Keratinocyte (primary cell): ENCODE results near the gene RAP1GAP2. TPM values are rescaled to one million over a fixed set of nuclear protein-coding genes. Genes with fewer than 3 reads are reported as not detected.

ENCODE experiments used
- DNase-seq: peaks from one replicate; pipeline ENCODE4 v3.0.0-alpha.2; 2011; ENCODE audit warnings: low read depth, missing footprints, low spot score
- FAIRE-seq: peaks from 2 replicates; lab custom pipeline; 2011; peaks lifted over from hg19 to GRCh38; lab: Jason Lieb, UNC
- H2AFZ ChIP-seq: 2 replicates; pipeline ENCODE4 v1.6.0; 2012; ENCODE audit warnings: low read length, control low read depth, inconsistent platforms; ENCODE audit not compliant: control insufficient read depth
- H3K27ac ChIP-seq: 2 replicates; pipeline ENCODE4 v1.5.1; 2011; ENCODE audit warnings: low read length; ENCODE audit not compliant: control insufficient read depth, insufficient read depth
- H3K27me3 ChIP-seq: 3 replicates; pipeline ENCODE4 v1.6.0; 2011; ENCODE audit warnings: low read length; ENCODE audit not compliant: control insufficient read depth, insufficient read depth; ENCODE audit errors: extremely low read depth
- H3K36me3 ChIP-seq, 2 experiments: 2 replicates in 1 of 2; 3 replicates in 1 of 2; pipeline ENCODE4 v1.5.1; 2011; ENCODE audit warnings: low read length in 2 of 2, mild to moderate bottlenecking in 1 of 2; ENCODE audit not compliant: control insufficient read depth in 2 of 2, insufficient read depth in 2 of 2; ENCODE audit errors: extremely low read depth in 1 of 2
- H3K4me1 ChIP-seq: 3 replicates; pipeline ENCODE4 v1.5.1; 2011; ENCODE audit warnings: low read length; ENCODE audit not compliant: control insufficient read depth, insufficient read depth; ENCODE audit errors: extremely low read depth
- H3K4me2 ChIP-seq: 3 replicates; pipeline ENCODE4 v1.6.0; 2011; ENCODE audit warnings: low read depth, low read length; ENCODE audit not compliant: control insufficient read depth, insufficient read depth; ENCODE audit errors: extremely low read depth
- H3K4me3 ChIP-seq, 3 experiments: fragments of 200-600 bp in 1 of 3; sonication (generic) in 1 of 3; 2 replicates in 2 of 3; 3 replicates in 1 of 3; pipeline ENCODE4 v1.5.1; 2011 to 2016; ENCODE audit warnings: low read length in 3 of 3, mild to moderate bottlenecking in 3 of 3, control low read depth in 2 of 3, inconsistent platforms in 1 of 3, low read depth in 1 of 3, mixed read lengths in 1 of 3, mixed run types in 1 of 3, moderate library complexity in 1 of 3; ENCODE audit not compliant: control insufficient read depth in 2 of 3, insufficient read depth in 2 of 3; ENCODE audit errors: extremely low read depth in 1 of 3
- H3K79me2 ChIP-seq: 2 replicates; pipeline ENCODE4 v1.6.0; 2012; ENCODE audit warnings: low read length; ENCODE audit not compliant: control insufficient read depth, insufficient read depth
- H3K9ac ChIP-seq: 3 replicates; pipeline ENCODE4 v1.6.0; 2011; ENCODE audit warnings: low read length; ENCODE audit not compliant: control insufficient read depth, insufficient read depth; ENCODE audit errors: extremely low read depth
- H3K9me1 ChIP-seq: 3 replicates; pipeline ENCODE4 v1.6.0; 2011; ENCODE audit warnings: low read length; ENCODE audit not compliant: control insufficient read depth, insufficient read depth; ENCODE audit errors: extremely low read depth
- H3K9me3 ChIP-seq: 2 replicates; pipeline ENCODE4 v1.5.1; 2012; ENCODE audit warnings: low read depth, low read length; ENCODE audit not compliant: control insufficient read depth
- H4K20me1 ChIP-seq: 3 replicates; pipeline ENCODE4 v1.6.0; 2011; ENCODE audit warnings: low read length; ENCODE audit not compliant: control insufficient read depth, insufficient read depth; ENCODE audit errors: extremely low read depth
- CTCF ChIP-seq, 3 experiments: IDR thresholded peaks in 1 of 3; conservative IDR thresholded peaks in 1 of 3; optimal IDR thresholded peaks in 1 of 3; 2 replicates in 2 of 3; 3 replicates in 1 of 3; pipeline versions ENCODE3 to v1.5.1; 2011; ENCODE audit warnings: low read length in 3 of 3, mild to moderate bottlenecking in 3 of 3, moderate library complexity in 2 of 3, control low read depth in 1 of 3, inconsistent platforms in 1 of 3; ENCODE audit not compliant: insufficient read depth in 2 of 3; ENCODE audit errors: extremely low read depth in 1 of 3
- EZH2 ChIP-seq: IDR thresholded peaks from one replicate; pipeline ENCODE4 v1.6.1; 2012; ENCODE audit warnings: inconsistent platforms, mild to moderate bottlenecking, low read length, moderate library complexity
- dilution Hi-C: fragments of 300-500 bp; cut with MboI; formaldehyde crosslinking; loops from one replicate; pipeline ENCODE4 v1.7.0; 2020; ENCODE audit warnings: low sequenced_read_pairs; ENCODE audit not compliant: extremely low pct_ligation_motif_present
- polyA plus RNA-seq, 5 experiments: library from polyadenylated mRNA; depleted of rRNA in 3 of 5; stranded (reverse) in 3 of 5; stranded (forward) in 1 of 5; unstranded in 1 of 5; fragments of >200 nt; gene quantifications; 1 replicate in 1 of 5; 2 replicates in 3 of 5; 3 replicates in 1 of 5; pipeline versions ENCODE4 v1.2.1 to v1.2.3, GENCODE V29; 2011 to 2012; ENCODE audit warnings: missing spikeins in 2 of 5, low read depth in 1 of 5, low replicate concordance in 1 of 5

The RAP1GAP2 gene
- polyA plus RNA-seq, 1 donor (not counting 4 experiments of a cell fraction or from before 2014, with no cell fraction given): 13.6 TPM

- Histone ChIP-seq H2AFZ (no peak overlapping the region), H3K36me3 (peaks cover 8% of the 10 kb centered on the region in 2 experiments), H4K20me1 (no peaks in the 10 kb centered on the region), H3K9me1 (peaks cover 5% of the 10 kb centered on the region), H3K79me2 (no peaks in the 10 kb centered on the region), H3K27ac (no peak overlapping the region), H3K4me1 (peaks cover 36% of the 10 kb centered on the region), H3K27me3 (no peaks in the 10 kb centered on the region), H3K9ac (no peak overlapping the region), H3K4me2 (no peak overlapping the region), H3K9me3 (no peaks in the 10 kb centered on the region), H3K4me3 (no peak overlapping the region)
- TF ChIP-seq EZH2 (no peak), CTCF (optimal IDR thresholded peaks at IDR 0.05 in 1 of 3, IDR thresholded peaks at IDR 0.05 in 1 of 3, conservative IDR thresholded peaks at IDR 0.05 in 1 of 3; ENCODE audit: extremely low read depth in 1 of 3, insufficient read depth in 2 of 3, low read length in 3 of 3) (no peak)
- FAIRE-seq (no peak), DNase-seq (no peak)
- dilution Hi-C loops: no loop called here
Measured at GRCh38 chr17:2963332-2964027, 167.2 kb downstream of the RAP1GAP2 start.

- H4K20me1 ChIP-seq: no peaks in the 10 kb centered on the region
- no peak overlapping the region for H3K27ac ChIP-seq
- H3K9me3 ChIP-seq: no peaks in the 10 kb centered on the region
- FAIRE-seq (no peak), DNase-seq (no peak)
- H3K4me3 ChIP-seq: no peak overlapping the region
- H3K9ac ChIP-seq: no peak overlapping the region
- H2AFZ ChIP-seq: no peak overlapping the region
- TF ChIP-seq EZH2: no peak
- no peak for TF ChIP-seq CTCF (optimal IDR thresholded peaks at IDR 0.05 in 1 of 3, IDR thresholded peaks at IDR 0.05 in 1 of 3, conservative IDR thresholded peaks at IDR 0.05 in 1 of 3; ENCODE audit: extremely low read depth in 1 of 3, insufficient read depth in 2 of 3, low read length in 3 of 3)
- no peak overlapping the region for H3K4me2 ChIP-seq
- no peaks in the 10 kb centered on the region for H3K27me3 ChIP-seq
- H3K36me3 ChIP-seq: peaks cover 8% of the 10 kb centered on the region in 2 experiments
- H3K9me1 ChIP-seq: peaks cover 5% of the 10 kb centered on the region
- peaks cover 33% of the 10 kb centered on the region for H3K4me1 ChIP-seq
- dilution Hi-C loops: no loop called here
- H3K79me2 ChIP-seq: no peaks in the 10 kb centered on the region
Measured at GRCh38 chr17:2964028-2964356, 167.8 kb downstream of the RAP1GAP2 start.
